CD14-positive monocyte (primary cell): ENCODE data around the gene SLIRP. TPM values are rescaled to one million over a fixed set of nuclear protein-coding genes. Genes with fewer than 3 reads are reported as not detected.

ENCODE experiments used
- DNase-seq, 3 donors: peaks; one replicate each; pipeline ENCODE4 v3.0.0-alpha.2; 2011 to 2022
- H2AFZ ChIP-seq: 2 replicates; pipeline ENCODE4 v1.6.0; 2012; ENCODE audit warnings: mild to moderate bottlenecking, low read depth, low read length, inconsistent platforms; ENCODE audit not compliant: insufficient read depth, poor library complexity, severe bottlenecking
- H3K27ac ChIP-seq, 2 donors: 1 replicate in 1 of 2; 2 replicates in 1 of 2; pipeline ENCODE4 v1.5.1; 2012 to 2013; ENCODE audit warnings: low read length in 2 of 2, control low read depth in 1 of 2, inconsistent platforms in 1 of 2, low read depth in 1 of 2, mild to moderate bottlenecking in 1 of 2
- H3K27me3 ChIP-seq, 2 donors: one replicate each; pipeline versions ENCODE4 v1.6.0 to v1.6.1; 2011 to 2013; ENCODE audit warnings: low read length in 2 of 2; ENCODE audit not compliant: control insufficient read depth in 2 of 2, insufficient read depth in 2 of 2
- H3K36me3 ChIP-seq, 2 donors: replicated peaks in 1 of 2; 1 replicate in 1 of 2; 2 replicates in 1 of 2; pipeline versions ENCODE4 v1.5.1 to v1.6.1; 2012 to 2013; ENCODE audit warnings: low read length in 2 of 2, control low read depth in 1 of 2, inconsistent platforms in 1 of 2, mild to moderate bottlenecking in 1 of 2; ENCODE audit not compliant: insufficient read depth in 2 of 2, control insufficient read depth in 1 of 2
- H3K4me1 ChIP-seq, 2 donors: 1 replicate in 1 of 2; 2 replicates in 1 of 2; pipeline versions ENCODE4 v1.5.1 to v1.6.1; 2012 to 2013; ENCODE audit warnings: low read length in 2 of 2, control low read depth in 1 of 2, inconsistent platforms in 1 of 2, mild to moderate bottlenecking in 1 of 2, moderate library complexity in 1 of 2; ENCODE audit not compliant: insufficient read depth in 2 of 2, control insufficient read depth in 1 of 2
- H3K4me2 ChIP-seq: replicated peaks from 2 replicates; pipeline ENCODE3; 2012; ENCODE audit warnings: low read length, moderate library complexity, mild to moderate bottlenecking; ENCODE audit not compliant: poor library complexity, severe bottlenecking; ENCODE audit errors: extremely low read depth
- H3K4me3 ChIP-seq, 3 experiments: fragments of 200-600 bp in 1 of 3; sonication (generic) in 1 of 3; replicated peaks in 1 of 3; 1 replicate in 2 of 3; 2 replicates in 1 of 3; pipeline ENCODE4 v1.5.1; 2011 to 2013; ENCODE audit warnings: low read length in 3 of 3, mild to moderate bottlenecking in 3 of 3, control low read depth in 2 of 3, low read depth in 2 of 3, inconsistent platforms in 1 of 3, moderate library complexity in 1 of 3
- H3K79me2 ChIP-seq: 2 replicates; pipeline ENCODE4 v1.6.0; 2012; ENCODE audit warnings: mild to moderate bottlenecking, control low read depth, inconsistent platforms, low read length, moderate library complexity; ENCODE audit not compliant: insufficient read depth
- H3K9ac ChIP-seq: 2 replicates; pipeline ENCODE4 v1.6.0; 2017; ENCODE audit warnings: low read length, mild to moderate bottlenecking; ENCODE audit not compliant: insufficient read depth, poor library complexity, severe bottlenecking
- H3K9me3 ChIP-seq, 2 donors: replicated peaks in 1 of 2; 1 replicate in 1 of 2; 2 replicates in 1 of 2; pipeline versions ENCODE4 v1.5.1 to v1.6.1; 2012 to 2013; ENCODE audit warnings: low read length in 2 of 2, control low read depth in 1 of 2; ENCODE audit not compliant: control insufficient read depth in 1 of 2, insufficient read depth in 1 of 2
- H4K20me1 ChIP-seq: 2 replicates; pipeline ENCODE4 v1.6.0; 2012; ENCODE audit warnings: mild to moderate bottlenecking, low read length, control low read depth, moderate library complexity; ENCODE audit not compliant: insufficient read depth
- H3K27ac Mint-ChIP-seq, 7 donors: one replicate each; pipeline ENCODE4 v1.8.0; 2020; ENCODE audit warnings: mild to moderate bottlenecking in 7 of 7, mixed read lengths in 7 of 7, moderate library complexity in 6 of 7, inconsistent platforms in 2 of 7
- H3K27me3 Mint-ChIP-seq, 3 donors: one replicate each; pipeline ENCODE4 v1.8.0; 2021 to 2022; ENCODE audit warnings: low read depth in 3 of 3, mild to moderate bottlenecking in 3 of 3, mixed read lengths in 3 of 3, moderate library complexity in 3 of 3, inconsistent platforms in 1 of 3
- H3K36me3 Mint-ChIP-seq, 2 donors: one replicate each; pipeline ENCODE4 v1.8.0; 2020; ENCODE audit warnings: mixed read lengths in 2 of 2, inconsistent platforms in 1 of 2, mild to moderate bottlenecking in 1 of 2
- H3K4me1 Mint-ChIP-seq: one replicate; pipeline ENCODE4 v1.8.0; 2020; ENCODE audit warnings: mild to moderate bottlenecking, mixed read lengths
- H3K4me3 Mint-ChIP-seq, 2 donors: one replicate each; pipeline ENCODE4 v1.8.0; 2020; ENCODE audit warnings: mild to moderate bottlenecking in 2 of 2, mixed read lengths in 2 of 2, moderate library complexity in 1 of 2
- H3K9me3 Mint-ChIP-seq, 7 donors: one replicate each; pipeline ENCODE4 v1.8.0; 2020 to 2022; ENCODE audit warnings: mixed read lengths in 7 of 7, mild to moderate bottlenecking in 6 of 7, moderate library complexity in 6 of 7, inconsistent platforms in 2 of 7
- CTCF ChIP-seq: fragments of 200-600 bp; IDR thresholded peaks from one replicate; pipeline ENCODE4 v1.8.0; 2022; ENCODE audit warnings: antibody characterized with exemption, mild to moderate bottlenecking
- WGBS: methylation state at CpG from one replicate; pipeline ENCODE4 v1.1.5; 2013; ENCODE audit warnings: missing lambda C conversion rate; ENCODE audit not compliant: insufficient coverage; 5-methylcytosine and 5-hydroxymethylcytosine counted together
- intact Hi-C, 2 donors: fragments of 100-400 bp; cut with micrococcal nuclease; formaldehyde crosslinking; loops; one replicate each; pipeline versions ENCODE4 v1.15.0 to v1.15.1; 2023
- polyA plus RNA-seq, 3 donors: library from polyadenylated mRNA; depleted of rRNA in 1 of 3; unstranded in 2 of 3; stranded (reverse) in 1 of 3; fragments of 300-500 nt in 2 of 3; fragments of >200 nt in 1 of 3; fragmentation: Illumina TruSeq in 2 of 3; gene quantifications; 1 replicate in 2 of 3; 2 replicates in 1 of 3; pipeline ENCODE4 v1.2.3, GENCODE V29; 2012 to 2021

Gene SLIRP
- polyA plus RNA-seq, 3 donors: 89.3 to 402 (median 323) TPM

- Histone ChIP-seq H3K27ac (no peak overlapping the region), H2AFZ (no peak overlapping the region), H3K79me2 (no peaks in the 10 kb centered on the region), H3K36me3 (no peaks in the 10 kb centered on the region), H3K9me3 (no peaks in the 10 kb centered on the region), H3K9ac (no peak overlapping the region), H3K27me3 (no peaks in the 10 kb centered on the region), H3K4me3 (no peak overlapping the region), H3K4me1 (peaks cover 51 to 56% of the 10 kb centered on the region in 2 donors), H4K20me1 (no peaks in the 10 kb centered on the region), H3K4me2 (no peak overlapping the region)
- DNase-seq: no peak
- no peak for TF ChIP-seq CTCF
- peaks cover 61% of the 10 kb centered on the region for H3K4me1 Mint-ChIP-seq
- intact Hi-C loops: no loop called here
- no peaks in the 10 kb centered on the region for H3K9me3 Mint-ChIP-seq
- H3K27ac Mint-ChIP-seq: no peak overlapping the region
- peaks cover 1 to 4% of the 10 kb centered on the region in 2 donors for H3K36me3 Mint-ChIP-seq
- WGBS: 90% methylated on average over 2 of the region's 6 CpGs
- no peaks in the 10 kb centered on the region for H3K27me3 Mint-ChIP-seq
- no peak overlapping the region for H3K4me3 Mint-ChIP-seq
These were observed 44.6 kb upstream of the SLIRP start for GRCh38 chr14:77663293-77663692.

DNA sequence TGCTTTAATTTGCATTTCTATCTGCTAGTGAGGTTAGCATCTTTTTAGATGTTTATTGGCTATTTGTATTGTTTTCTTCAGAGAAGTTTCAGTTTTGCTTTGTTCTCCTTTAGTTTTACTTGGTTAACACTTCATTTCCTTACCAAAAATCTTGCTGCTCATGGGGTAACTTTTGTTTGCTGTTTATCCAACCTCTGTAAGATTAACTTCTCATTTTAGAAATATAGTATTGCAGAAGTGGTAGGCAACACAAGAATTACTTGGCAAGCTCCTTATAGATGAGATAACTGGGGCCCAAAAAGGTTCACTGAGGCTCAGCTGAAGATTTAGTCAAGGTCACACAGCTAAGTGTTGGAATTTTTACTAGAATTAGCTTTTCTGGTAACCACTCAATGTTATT is 40.6 kb upstream of the SLIRP start:
- H3K27me3 Mint-ChIP-seq: no peaks in the 10 kb centered on the region
- Histone ChIP-seq H3K9ac (no peak overlapping the region), H3K9me3 (no peaks in the 10 kb centered on the region), H3K4me3 (peak overlapping the region in 1 of 3 experiments; percentile 36), H2AFZ (peak overlapping the region; percentile 2), H3K4me1 (peaks cover 28 to 34% of the 10 kb centered on the region in 2 donors), H3K27me3 (no peaks in the 10 kb centered on the region), H4K20me1 (no peaks in the 10 kb centered on the region), H3K27ac (peak overlapping the region; percentile 68 to 70), H3K79me2 (no peaks in the 10 kb centered on the region), H3K36me3 (peaks cover 4 to 9% of the 10 kb centered on the region in 2 donors), H3K4me2 (peak overlapping the region; percentile 44)
- no peaks in the 10 kb centered on the region for H3K9me3 Mint-ChIP-seq
- peak overlapping the region; percentile 35 to 37 for H3K4me3 Mint-ChIP-seq
- intact Hi-C loops: no loop called here
- peak overlapping the region; percentile 54 to 95 (median 90) for H3K27ac Mint-ChIP-seq
- H3K36me3 Mint-ChIP-seq: peaks cover 5 to 9% of the 10 kb centered on the region in 2 donors
- TF ChIP-seq CTCF: no peak
- H3K4me1 Mint-ChIP-seq: peaks cover 36% of the 10 kb centered on the region
- DNase-seq: peak; percentile 22 to 45 (median 29)
